Sigmoid colon (tissue), 4 donors: ENCODE measurements around the gene IFI27L2.

Source experiments
- EP300 ChIP-seq, 4 donors: sonication (generic); formaldehyde crosslinking; IDR thresholded peaks; one replicate each; pipeline ENCODE4 v1.6.1; 2017; ENCODE audit warnings: antibody characterized with exemption in 4 of 4
- POLR2A ChIP-seq, 2 donors: fragments of 450-650 bp; IDR thresholded peaks; one replicate each; pipeline ENCODE4 v1.6.1; 2016; ENCODE audit warnings: antibody characterized with exemption in 2 of 2, mild to moderate bottlenecking in 2 of 2, moderate library complexity in 2 of 2
- POLR2AphosphoS5 ChIP-seq, 4 donors: sonication (generic); formaldehyde crosslinking; IDR thresholded peaks; one replicate each; pipeline ENCODE4 v1.6.1; 2017; ENCODE audit warnings: antibody characterized with exemption in 4 of 4
- TF ChIP-seq, protein P1 (sequence below), 4 experiments: fragments of 450-650 bp in 3 of 4; fragments of 200-600 bp in 1 of 4; IDR thresholded peaks; one replicate each; pipeline ENCODE4 v1.5.1; 2016 to 2019; ENCODE audit warnings: antibody characterized with exemption in 4 of 4, mild to moderate bottlenecking in 3 of 4, moderate library complexity in 2 of 4

GRCh38 chr14:94177806-94178205, 48.4 kb upstream of the IFI27L2 start:
- TF ChIP-seq POLR2AphosphoS5 (IDR thresholded peaks at IDR 0.05) (no peak), POLR2A (IDR thresholded peaks at IDR 0.05) (no peak), EP300 (IDR thresholded peaks at IDR 0.05) (no peak)
- TF ChIP-seq, protein P1, sequence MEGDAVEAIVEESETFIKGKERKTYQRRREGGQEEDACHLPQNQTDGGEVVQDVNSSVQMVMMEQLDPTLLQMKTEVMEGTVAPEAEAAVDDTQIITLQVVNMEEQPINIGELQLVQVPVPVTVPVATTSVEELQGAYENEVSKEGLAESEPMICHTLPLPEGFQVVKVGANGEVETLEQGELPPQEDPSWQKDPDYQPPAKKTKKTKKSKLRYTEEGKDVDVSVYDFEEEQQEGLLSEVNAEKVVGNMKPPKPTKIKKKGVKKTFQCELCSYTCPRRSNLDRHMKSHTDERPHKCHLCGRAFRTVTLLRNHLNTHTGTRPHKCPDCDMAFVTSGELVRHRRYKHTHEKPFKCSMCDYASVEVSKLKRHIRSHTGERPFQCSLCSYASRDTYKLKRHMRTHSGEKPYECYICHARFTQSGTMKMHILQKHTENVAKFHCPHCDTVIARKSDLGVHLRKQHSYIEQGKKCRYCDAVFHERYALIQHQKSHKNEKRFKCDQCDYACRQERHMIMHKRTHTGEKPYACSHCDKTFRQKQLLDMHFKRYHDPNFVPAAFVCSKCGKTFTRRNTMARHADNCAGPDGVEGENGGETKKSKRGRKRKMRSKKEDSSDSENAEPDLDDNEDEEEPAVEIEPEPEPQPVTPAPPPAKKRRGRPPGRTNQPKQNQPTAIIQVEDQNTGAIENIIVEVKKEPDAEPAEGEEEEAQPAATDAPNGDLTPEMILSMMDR (IDR thresholded peaks at IDR 0.05): no peak
